Measurements from ENCODE around the gene KSR2. TPM values are rescaled to one million over a fixed set of nuclear protein-coding genes. Genes with fewer than 3 reads are reported as not detected.

Gene KSR2
- total and polyA plus RNA-seq, 2 of the 4 experiments (the other 2 are of a cell fraction), result not detected

DNA sequence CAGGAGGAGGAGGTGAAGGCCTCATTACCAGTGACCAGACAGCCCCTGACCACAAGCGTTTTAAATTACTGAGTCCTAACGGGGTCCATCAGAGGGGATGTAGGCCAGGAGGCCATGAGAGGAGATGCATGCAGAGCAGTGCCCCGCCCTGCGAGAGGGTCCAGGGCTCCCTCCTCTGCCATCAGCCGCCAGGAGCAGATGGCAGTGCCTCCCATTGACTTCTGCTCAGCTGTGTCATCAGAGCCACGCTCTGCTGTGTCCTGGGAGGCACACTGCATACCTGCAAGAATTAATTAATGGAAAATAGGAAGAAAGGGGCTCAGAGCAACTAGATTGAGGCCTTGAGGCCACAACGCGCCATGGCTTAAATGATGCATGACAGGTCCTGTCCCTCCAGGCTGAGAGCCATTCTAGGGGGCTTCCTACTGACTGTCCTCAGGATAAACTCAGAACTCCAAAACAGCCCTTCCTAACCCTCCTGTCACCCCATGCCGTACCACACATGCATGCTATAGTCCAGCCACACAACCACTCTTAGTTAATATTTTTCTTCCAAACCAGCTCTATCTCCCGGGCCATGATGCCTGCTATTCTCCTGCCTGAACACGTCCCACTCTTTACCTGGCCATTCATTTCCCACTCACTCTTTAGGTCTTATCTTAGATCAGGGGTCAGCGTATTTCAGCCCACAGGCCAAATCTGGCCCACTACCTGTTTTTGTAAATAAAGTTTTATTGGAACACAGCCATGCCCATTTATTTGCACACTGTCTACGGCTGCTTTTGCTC, 235.8 kb downstream of the KSR2 start:
- Histone ChIP-seq H3K4me1 (ENCODE audit: control insufficient read depth, insufficient read depth, low read length) (no peaks in the 10 kb centered on the region), H3K9me3 (ENCODE audit: control insufficient read depth, insufficient read depth, low read length) (peaks cover 27% of the 10 kb centered on the region), H3K27me3 (ENCODE audit: control insufficient read depth, insufficient read depth, low read length) (no peaks in the 10 kb centered on the region), H2AK9ac (replicated peaks; ENCODE audit: low read depth, low read length, poor library complexity) (no peak overlapping the region), H2BK15ac (ENCODE audit: low read depth, low read length) (no peak overlapping the region), H4K8ac (ENCODE audit: low read depth in 2 of 2, low read length in 2 of 2) (no peak overlapping the region), H3K9ac (ENCODE audit: low read depth, low read length) (no peak overlapping the region), H2AFZ (replicated peaks; ENCODE audit: low read length, poor library complexity) (no peak overlapping the region), H4K5ac (ENCODE audit: low read depth, low read length) (no peak overlapping the region), H3K27ac (ENCODE audit: insufficient read depth, low read length) (no peak overlapping the region), H3K9me1 (ENCODE audit: insufficient read depth, low read length) (no peaks in the 10 kb centered on the region), H2BK5ac (ENCODE audit: low read depth, low read length, poor library complexity, severe bottlenecking) (no peak overlapping the region), H2AK5ac (ENCODE audit: low read depth, low read length) (no peak overlapping the region), H3K79me1 (ENCODE audit: low read depth in 1 of 2, low read length in 2 of 2) (no peaks in the 10 kb centered on the region), H2BK20ac (ENCODE audit: low read depth, low read length) (no peak overlapping the region), H3K18ac (ENCODE audit: low read depth, low read length) (no peak overlapping the region), H3K4me3 (ENCODE audit: insufficient read depth, low read depth, low read length) (no peak overlapping the region), H3K23ac (ENCODE audit: low read depth, low read length) (no peak overlapping the region), H3K14ac (replicated peaks; ENCODE audit: low read depth, low read length) (no peak overlapping the region), H3K56ac (ENCODE audit: extremely low read depth, insufficient read depth, low read length) (no peak overlapping the region), H3K36me3 (ENCODE audit: control insufficient read depth, insufficient read depth, low read length) (no peaks in the 10 kb centered on the region), H4K20me1 (ENCODE audit: insufficient read depth, low read length) (no peaks in the 10 kb centered on the region), H4K91ac (ENCODE audit: insufficient read depth, low read depth, low read length) (no peak overlapping the region), H2BK120ac (ENCODE audit: low read depth, low read length) (no peak overlapping the region), H3K4me2 (ENCODE audit: low read depth, low read length) (no peak overlapping the region), H3K4ac (ENCODE audit: low read depth, low read length) (no peak overlapping the region)
- dilution Hi-C loops (cut with HindIII; ENCODE audit: low sequenced_read_pairs, unreplicated experiment), result no loop called here
- in situ Hi-C loops (cut with MboI; ENCODE audit: low sequenced_read_pairs), result no loop called here
- ATAC-seq (ENCODE audit: low read depth) (no peak), DNase-seq (no peak)
- no peak for TF ChIP-seq BHLHE40 (IDR thresholded peaks at IDR 0.05; ENCODE audit: low read depth, low read length)
- TF ChIP-seq NFE2L2 (IDR thresholded peaks at IDR 0.05; ENCODE audit: low read depth, low read length), result no peak
- no peak for TF ChIP-seq MXI1 (IDR thresholded peaks at IDR 0.05; ENCODE audit: borderline replicate concordance, low read depth, low read length)
- no peak for TF ChIP-seq RCOR1 (IDR thresholded peaks at IDR 0.05; ENCODE audit: insufficient replicate concordance, low read length)
- no peak for TF ChIP-seq RFX5 (IDR thresholded peaks at IDR 0.05; ENCODE audit: low read depth, low read length)
- no peak for TF ChIP-seq CEBPB (IDR thresholded peaks at IDR 0.05; ENCODE audit: low read depth, low read length)
- no peak for TF ChIP-seq SMC3 (IDR thresholded peaks at IDR 0.05; ENCODE audit: low read depth, low read length)
- TF ChIP-seq, protein P1, sequence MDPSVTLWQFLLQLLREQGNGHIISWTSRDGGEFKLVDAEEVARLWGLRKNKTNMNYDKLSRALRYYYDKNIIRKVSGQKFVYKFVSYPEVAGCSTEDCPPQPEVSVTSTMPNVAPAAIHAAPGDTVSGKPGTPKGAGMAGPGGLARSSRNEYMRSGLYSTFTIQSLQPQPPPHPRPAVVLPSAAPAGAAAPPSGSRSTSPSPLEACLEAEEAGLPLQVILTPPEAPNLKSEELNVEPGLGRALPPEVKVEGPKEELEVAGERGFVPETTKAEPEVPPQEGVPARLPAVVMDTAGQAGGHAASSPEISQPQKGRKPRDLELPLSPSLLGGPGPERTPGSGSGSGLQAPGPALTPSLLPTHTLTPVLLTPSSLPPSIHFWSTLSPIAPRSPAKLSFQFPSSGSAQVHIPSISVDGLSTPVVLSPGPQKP (IDR thresholded peaks at IDR 0.05; ENCODE audit: borderline replicate concordance, low read depth, low read length), result no peak
- TF ChIP-seq CHD1 (IDR thresholded peaks at IDR 0.05; ENCODE audit: low read depth, low read length), result no peak
- TF ChIP-seq MAZ (IDR thresholded peaks at IDR 0.05; ENCODE audit: borderline replicate concordance, low read depth, low read length), result no peak
- TF ChIP-seq, protein P2, sequence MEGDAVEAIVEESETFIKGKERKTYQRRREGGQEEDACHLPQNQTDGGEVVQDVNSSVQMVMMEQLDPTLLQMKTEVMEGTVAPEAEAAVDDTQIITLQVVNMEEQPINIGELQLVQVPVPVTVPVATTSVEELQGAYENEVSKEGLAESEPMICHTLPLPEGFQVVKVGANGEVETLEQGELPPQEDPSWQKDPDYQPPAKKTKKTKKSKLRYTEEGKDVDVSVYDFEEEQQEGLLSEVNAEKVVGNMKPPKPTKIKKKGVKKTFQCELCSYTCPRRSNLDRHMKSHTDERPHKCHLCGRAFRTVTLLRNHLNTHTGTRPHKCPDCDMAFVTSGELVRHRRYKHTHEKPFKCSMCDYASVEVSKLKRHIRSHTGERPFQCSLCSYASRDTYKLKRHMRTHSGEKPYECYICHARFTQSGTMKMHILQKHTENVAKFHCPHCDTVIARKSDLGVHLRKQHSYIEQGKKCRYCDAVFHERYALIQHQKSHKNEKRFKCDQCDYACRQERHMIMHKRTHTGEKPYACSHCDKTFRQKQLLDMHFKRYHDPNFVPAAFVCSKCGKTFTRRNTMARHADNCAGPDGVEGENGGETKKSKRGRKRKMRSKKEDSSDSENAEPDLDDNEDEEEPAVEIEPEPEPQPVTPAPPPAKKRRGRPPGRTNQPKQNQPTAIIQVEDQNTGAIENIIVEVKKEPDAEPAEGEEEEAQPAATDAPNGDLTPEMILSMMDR (conservative IDR thresholded peaks at IDR 0.05; ENCODE audit: low read depth, low read length), result no peak
- no peak for TF ChIP-seq RAD21 (IDR thresholded peaks at IDR 0.05; ENCODE audit: low read length)
- no peak for TF ChIP-seq FOS (IDR thresholded peaks at IDR 0.05; ENCODE audit: low read depth, low read length)
- TF ChIP-seq, protein P3, sequence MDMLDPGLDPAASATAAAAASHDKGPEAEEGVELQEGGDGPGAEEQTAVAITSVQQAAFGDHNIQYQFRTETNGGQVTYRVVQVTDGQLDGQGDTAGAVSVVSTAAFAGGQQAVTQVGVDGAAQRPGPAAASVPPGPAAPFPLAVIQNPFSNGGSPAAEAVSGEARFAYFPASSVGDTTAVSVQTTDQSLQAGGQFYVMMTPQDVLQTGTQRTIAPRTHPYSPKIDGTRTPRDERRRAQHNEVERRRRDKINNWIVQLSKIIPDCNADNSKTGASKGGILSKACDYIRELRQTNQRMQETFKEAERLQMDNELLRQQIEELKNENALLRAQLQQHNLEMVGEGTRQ (IDR thresholded peaks at IDR 0.05; ENCODE audit: low read depth, low read length), result no peak
- no peak for TF ChIP-seq MAFK (IDR thresholded peaks at IDR 0.05; ENCODE audit: low read depth, low read length)
- TF ChIP-seq POLR2A (IDR thresholded peaks at IDR 0.05; ENCODE audit: low read depth, low read length), result no peak
- no TSS peak for BruUV-seq (replicated peaks)
- CTCF ChIA-PET, result no interaction called here
- 48% methylated on average over 6 of the region's 13 CpGs; no CpG with 5 or more reads in 1 of the 2 experiments for WGBS, 2 experiments (ENCODE audit: extremely low coverage in 2 of 2, insufficient read length in 1 of 2)
- intact Hi-C loops (cut with micrococcal nuclease), result no loop called here
- POLR2A ChIA-PET (ENCODE audit: unreplicated experiment), result no interaction called here

Data from IMR-90 (cell line).